AG10803 (cell line): Measurements from ENCODE around the gene RAPGEF1.

Experiments
- DNase-seq: peaks from one replicate; pipeline ENCODE4 v3.0.0; 2010; ENCODE audit warnings: low read depth
- H3K4me3 ChIP-seq: 2 replicates; pipeline ENCODE4 v1.5.1; 2011; ENCODE audit warnings: mild to moderate bottlenecking, low read length, control low read depth
- TF ChIP-seq, protein P1 (sequence below): conservative IDR thresholded peaks from 2 replicates; pipeline ENCODE4 v1.5.1; 2011; ENCODE audit warnings: mild to moderate bottlenecking, low read length, control low read depth, inconsistent platforms

Gene RAPGEF1

DNA sequence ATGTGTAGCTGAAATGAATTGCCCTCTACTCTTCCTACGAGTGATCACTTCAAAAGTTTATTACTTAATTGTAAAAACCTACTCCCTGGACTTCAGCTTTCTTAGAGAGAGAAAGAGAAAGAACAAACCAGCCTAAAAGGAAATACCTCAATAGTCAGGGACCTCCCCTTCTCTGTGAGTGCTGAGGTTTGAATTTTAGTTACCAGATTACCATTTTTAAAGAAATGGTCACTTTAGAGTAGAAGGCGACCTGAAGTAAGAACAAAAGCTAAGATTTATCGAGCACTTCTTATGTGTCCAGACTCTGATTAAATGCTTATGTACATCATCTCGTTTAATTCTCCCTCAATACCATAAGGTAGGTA lies 11.3 kb downstream of the RAPGEF1 start:
- H3K4me3 ChIP-seq = no peak overlapping the region
- no peak for DNase-seq
- TF ChIP-seq, protein P1, sequence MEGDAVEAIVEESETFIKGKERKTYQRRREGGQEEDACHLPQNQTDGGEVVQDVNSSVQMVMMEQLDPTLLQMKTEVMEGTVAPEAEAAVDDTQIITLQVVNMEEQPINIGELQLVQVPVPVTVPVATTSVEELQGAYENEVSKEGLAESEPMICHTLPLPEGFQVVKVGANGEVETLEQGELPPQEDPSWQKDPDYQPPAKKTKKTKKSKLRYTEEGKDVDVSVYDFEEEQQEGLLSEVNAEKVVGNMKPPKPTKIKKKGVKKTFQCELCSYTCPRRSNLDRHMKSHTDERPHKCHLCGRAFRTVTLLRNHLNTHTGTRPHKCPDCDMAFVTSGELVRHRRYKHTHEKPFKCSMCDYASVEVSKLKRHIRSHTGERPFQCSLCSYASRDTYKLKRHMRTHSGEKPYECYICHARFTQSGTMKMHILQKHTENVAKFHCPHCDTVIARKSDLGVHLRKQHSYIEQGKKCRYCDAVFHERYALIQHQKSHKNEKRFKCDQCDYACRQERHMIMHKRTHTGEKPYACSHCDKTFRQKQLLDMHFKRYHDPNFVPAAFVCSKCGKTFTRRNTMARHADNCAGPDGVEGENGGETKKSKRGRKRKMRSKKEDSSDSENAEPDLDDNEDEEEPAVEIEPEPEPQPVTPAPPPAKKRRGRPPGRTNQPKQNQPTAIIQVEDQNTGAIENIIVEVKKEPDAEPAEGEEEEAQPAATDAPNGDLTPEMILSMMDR = no peak

DNA sequence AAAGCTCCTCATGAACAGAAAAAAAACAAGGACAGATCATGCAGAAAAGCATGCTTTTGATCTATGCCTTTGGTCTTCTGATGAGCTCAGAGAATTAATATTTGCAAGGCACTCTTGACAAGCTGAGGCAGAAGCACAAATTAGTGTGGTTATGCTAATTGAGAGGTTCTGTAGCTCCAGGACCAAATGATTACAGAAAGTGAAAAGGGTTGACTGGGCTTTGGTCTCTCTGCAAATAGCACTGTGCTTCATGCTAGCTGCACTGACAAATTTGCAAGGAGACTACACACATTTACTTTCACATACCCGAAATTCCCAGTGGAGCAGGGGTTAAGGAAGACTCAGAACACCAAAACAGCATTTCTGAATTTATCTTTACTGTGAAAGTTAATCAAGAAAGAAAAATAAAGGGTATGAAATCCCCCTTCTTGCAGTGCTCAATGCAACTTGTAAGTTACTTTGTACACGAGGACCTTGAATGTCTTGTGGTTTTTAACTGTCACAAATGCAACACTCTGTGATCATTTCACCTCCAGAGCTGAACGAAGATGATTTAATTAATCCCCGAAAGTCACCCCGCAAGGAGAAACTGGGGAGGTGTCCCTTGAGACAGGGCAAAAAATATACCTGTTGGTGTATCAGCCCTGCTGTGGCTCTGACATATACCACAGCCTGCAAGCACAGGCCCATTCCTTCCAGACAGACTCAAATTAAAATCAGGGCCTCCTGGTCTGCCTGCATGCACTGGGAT lies 11.9 kb downstream of the RAPGEF1 start:
- no peak for DNase-seq
- TF ChIP-seq, protein P1 = no peak
- no peak overlapping the region for H3K4me3 ChIP-seq

DNA sequence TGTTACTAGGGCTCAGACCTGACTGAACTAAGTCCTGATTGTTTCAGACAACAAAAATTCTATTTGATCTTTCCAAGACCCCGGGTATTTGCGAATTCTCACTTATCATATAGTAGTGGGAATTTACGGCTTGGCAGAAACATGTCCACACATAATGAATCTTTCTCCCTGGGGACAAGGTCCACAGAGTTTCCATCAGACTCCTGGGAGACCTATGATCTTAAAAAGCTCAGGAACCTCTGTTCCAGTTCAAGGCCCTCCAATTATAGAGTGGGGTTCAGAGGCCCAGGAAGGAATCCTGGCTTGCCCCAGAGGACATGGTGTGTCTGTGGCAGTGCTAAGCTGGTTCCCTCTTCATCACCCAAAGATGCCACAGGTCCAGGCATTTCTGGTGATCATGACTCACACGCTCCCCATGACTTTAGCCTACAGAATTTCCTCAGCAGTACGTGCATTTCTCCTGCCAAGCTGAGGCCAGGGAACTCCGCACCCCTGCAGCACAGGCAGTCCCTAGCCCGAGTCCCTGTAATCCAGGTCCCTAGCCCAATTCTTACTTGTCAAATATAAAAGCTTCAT lies 12.6 kb downstream of the RAPGEF1 start:
- TF ChIP-seq, protein P1 = no peak
- peak; percentile 48 for DNase-seq
- no peak overlapping the region for H3K4me3 ChIP-seq

DNA sequence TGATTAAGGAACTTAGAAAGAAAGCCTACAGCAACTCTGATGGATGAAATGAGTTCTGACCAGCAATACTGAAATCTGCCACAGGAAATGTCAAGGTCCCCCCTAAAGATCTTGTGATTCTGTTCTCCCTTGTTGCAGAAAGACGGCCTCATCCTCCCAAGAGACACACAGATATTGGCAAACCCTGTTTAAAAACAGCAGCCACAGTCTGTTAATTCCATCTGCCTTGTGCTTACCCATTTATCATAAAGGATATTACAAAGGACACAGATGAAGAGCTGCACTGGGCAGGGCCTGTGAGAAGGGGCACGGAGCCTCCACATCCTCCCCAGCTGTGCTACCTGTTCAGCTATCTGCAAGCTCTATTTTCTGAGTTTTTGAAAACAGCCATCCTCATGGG lies 15.2 kb downstream of the RAPGEF1 start:
- DNase-seq = no peak
- TF ChIP-seq, protein P1 = no peak
- H3K4me3 ChIP-seq = no peak overlapping the region

DNA sequence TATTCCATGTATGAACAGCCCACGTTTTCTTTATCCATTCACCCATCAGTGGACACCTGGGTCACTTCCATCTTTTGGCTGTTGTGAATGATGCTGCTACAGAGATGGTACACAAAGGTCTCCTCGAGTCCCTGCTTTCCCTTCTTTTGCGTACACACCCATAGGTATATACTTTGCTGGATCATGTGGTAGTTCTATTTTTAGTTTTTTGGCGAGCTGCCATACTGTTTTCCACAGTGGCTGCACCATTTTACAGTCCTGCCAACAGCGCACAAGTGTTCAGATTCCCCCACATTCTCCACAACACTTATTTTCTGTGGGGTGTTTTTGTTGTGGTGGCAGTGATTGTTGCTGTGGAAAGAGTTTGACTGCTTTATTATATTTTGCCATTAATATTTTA lies 16.2 kb downstream of the RAPGEF1 start:
- no peak for DNase-seq
- no peak overlapping the region for H3K4me3 ChIP-seq
- TF ChIP-seq, protein P1 = no peak

DNA sequence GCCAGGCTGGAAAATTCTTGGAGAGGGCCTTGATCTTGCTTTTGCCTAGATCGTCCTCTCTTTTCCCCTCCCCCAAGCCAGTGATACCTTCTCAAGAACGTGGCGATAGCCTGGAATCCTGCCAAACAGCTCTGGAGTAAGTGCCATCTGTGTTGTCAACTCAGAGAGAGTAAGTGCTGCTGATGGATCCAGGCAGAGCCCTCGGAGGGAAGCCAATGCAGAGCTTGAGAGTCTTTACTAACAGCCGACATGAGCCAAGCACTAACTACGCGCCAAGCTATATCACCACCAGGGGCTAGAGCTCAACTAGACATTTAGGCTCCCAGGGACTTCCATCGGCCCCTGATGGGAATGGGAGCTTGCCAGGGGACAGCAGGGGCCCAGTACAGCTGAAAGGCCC lies 17.6 kb downstream of the RAPGEF1 start:
- no peak for DNase-seq
- H3K4me3 ChIP-seq = no peak overlapping the region
- TF ChIP-seq, protein P1 = no peak

DNA sequence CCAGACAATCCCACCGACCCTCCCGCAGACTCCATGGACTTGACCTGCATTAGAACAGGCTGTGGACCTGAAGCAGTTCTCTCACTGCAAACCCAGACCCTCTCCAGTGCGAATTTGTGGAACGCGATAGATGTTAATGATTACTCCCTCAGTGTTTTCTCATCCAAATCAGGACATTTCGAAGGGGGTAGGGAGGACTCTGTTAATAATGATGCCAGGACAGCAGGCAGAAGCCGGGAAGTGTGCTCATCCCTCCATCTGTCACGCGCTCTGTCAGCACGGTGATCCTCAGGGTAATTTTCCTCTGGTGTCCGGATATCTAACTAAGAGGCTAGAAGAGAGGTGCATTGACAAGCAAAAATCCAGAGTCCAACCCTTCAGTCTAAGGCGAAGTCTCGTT lies 18.8 kb downstream of the RAPGEF1 start:
- TF ChIP-seq, protein P1 = no peak
- H3K4me3 ChIP-seq = no peak overlapping the region
- no peak for DNase-seq
